Spleen (tissue), 11 donors: ENCODE data around the gene ZNF3. TPM values are rescaled to one million over a fixed set of nuclear protein-coding genes. Genes with fewer than 3 reads are reported as not detected.
A peak's percentile ranks its signal among the peaks of the same experiment; 100 is the strongest.

Source experiments
- DNase-seq: peaks from one replicate; pipeline ENCODE4 v3.0.0-alpha.2; 2020
- H3K27ac ChIP-seq, 8 donors: fragments of 200-600 bp; sonication (generic) in 7 of 8; 1 replicate in 4 of 8; 2 replicates in 4 of 8; pipeline versions ENCODE4 v1.5.0 to v1.8.0; 2016 to 2021; ENCODE audit warnings: inconsistent platforms in 4 of 8, mild to moderate bottlenecking in 4 of 8, moderate library complexity in 1 of 8
- H3K27me3 ChIP-seq, 7 donors: fragments of 200-600 bp; sonication (generic) in 6 of 7; replicated peaks in 1 of 7; 1 replicate in 4 of 7; 2 replicates in 3 of 7; pipeline versions ENCODE4 v1.5.0 to v1.8.0; 2016 to 2021; ENCODE audit warnings: inconsistent platforms in 3 of 7, mild to moderate bottlenecking in 1 of 7
- H3K36me3 ChIP-seq, 6 donors: fragments of 200-600 bp; sonication (generic) in 5 of 6; 1 replicate in 4 of 6; 2 replicates in 2 of 6; pipeline versions ENCODE4 v1.5.0 to v1.8.0; 2016 to 2021; ENCODE audit warnings: inconsistent platforms in 2 of 6
- H3K4me1 ChIP-seq, 6 donors: fragments of 200-600 bp; sonication (generic) in 5 of 6; 1 replicate in 3 of 6; 2 replicates in 3 of 6; pipeline versions ENCODE4 v1.5.0 to v1.8.0; 2016 to 2021; ENCODE audit warnings: inconsistent platforms in 3 of 6
- H3K4me3 ChIP-seq, 8 donors: fragments of 200-600 bp; sonication (generic) in 7 of 8; 1 replicate in 4 of 8; 2 replicates in 4 of 8; pipeline versions ENCODE4 v1.5.0 to v1.8.0; 2016 to 2021; ENCODE audit warnings: inconsistent platforms in 4 of 8, mild to moderate bottlenecking in 4 of 8, moderate library complexity in 2 of 8
- H3K9me3 ChIP-seq, 8 donors: fragments of 200-600 bp; sonication (generic) in 7 of 8; 1 replicate in 4 of 8; 2 replicates in 4 of 8; pipeline versions ENCODE4 v1.5.0 to v1.8.0; 2016 to 2021; ENCODE audit warnings: inconsistent platforms in 4 of 8
- CTCF ChIP-seq, 11 experiments: fragments of 200-600 bp in 7 of 11; fragments of 450-650 bp in 4 of 11; sonication (generic) in 4 of 11; IDR thresholded peaks in 8 of 11; conservative IDR thresholded peaks in 3 of 11; 1 replicate in 7 of 11; 2 replicates in 4 of 11; pipeline versions ENCODE4 v1.4.0 to v1.8.0; 2016 to 2021; ENCODE audit warnings: antibody characterized with exemption in 11 of 11, inconsistent platforms in 4 of 11, mild to moderate bottlenecking in 1 of 11
- POLR2A ChIP-seq, 3 donors: fragments of 450-650 bp; IDR thresholded peaks; one replicate each; pipeline ENCODE4 v1.5.1; 2017; ENCODE audit warnings: antibody characterized with exemption in 3 of 3, mild to moderate bottlenecking in 1 of 3
- POLR2AphosphoS5 ChIP-seq, 3 donors: sonication (generic); formaldehyde crosslinking; IDR thresholded peaks; one replicate each; pipeline ENCODE4 v1.5.1; 2017; ENCODE audit warnings: antibody characterized with exemption in 3 of 3
- WGBS, 5 donors: extraction: QIAGEN DNeasy Blood & Tissue Kit in 3 of 5; methylation state at CpG; one replicate each; pipeline versions ENCODE4 v1.1.5 to v1.1.7; 2013 to 2018; 5-methylcytosine and 5-hydroxymethylcytosine counted together
- intact Hi-C: fragments of 100-400 bp; cut with DNase I; formaldehyde crosslinking; loops from one replicate; pipeline ENCODE4 v1.15.0; 2023; ENCODE audit warnings: low total_unique reads
- polyA plus RNA-seq, 3 donors: library from polyadenylated mRNA; stranded (reverse); fragments of 200-250 nt; gene quantifications; one replicate each; pipeline ENCODE4 v1.2.1, GENCODE V29; 2013
- total RNA-seq, 7 donors: library from RNA; depleted of rRNA in 3 of 7; stranded (reverse); fragments of >200 nt in 3 of 7; fragmentation: NEBNext Ultra II Directional in 4 of 7; extraction: Animal tissue kit (Norgen Biotek cat#: 25700) in 4 of 7; gene quantifications; one replicate each; pipeline versions ENCODE4 v1.1.0 to v1.2.1, GENCODE V29; 2016 to 2021
- donor health status: healthy with polysubstance abuse.
- donor health status: DM: no; HTN: no; CAD: no; lungs with moderate emphysema.
- donor health status: DM: no; HTN: no; CAD: no.
- donor health status: Bipolar disorder and iron deficiency.
- donor health status: healthy.
- donor health status: DM: no; HTN: no; CAD: no.
- donor health status: DM: yes; HTN: yes; CAD: no.

Gene ZNF3
- total and polyA plus RNA-seq, 10 donors, result 11.0 to 34.0 (median 27.9) TPM

- Histone ChIP-seq H3K4me3 (peak overlapping the region; percentile 64 to 89 (median 83)), H3K9me3 (no peaks in the 10 kb centered on the region), H3K27ac (peak overlapping the region; percentile 91 to 99 (median 96)), H3K4me1 (peaks cover 25 to 75% (median 50%) of the 10 kb centered on the region in 6 donors), H3K27me3 (no peaks in the 10 kb centered on the region), H3K36me3 (peaks cover 0 to 19% (median 0%) of the 10 kb centered on the region in 6 donors)
- 3 to 5% (median 5%) methylated on average over 27 to 37 of the region's 37 CpGs for WGBS, 5 donors
- TF ChIP-seq POLR2AphosphoS5 (IDR thresholded peaks at IDR 0.05) (no peak), POLR2A (IDR thresholded peaks at IDR 0.05) (no peak), CTCF (IDR thresholded peaks at IDR 0.05 in 8 of 11, conservative IDR thresholded peaks at IDR 0.05 in 3 of 11) (no peak)
- DNase-seq, result no peak
- intact Hi-C loops, result loop anchor here (5.0 kb wide), 1 partner anchor 46 kb away; the partner anchor contains the start of gene ZNF3
Observed at GRCh38 chr7:100127866-100128636, 46.5 kb upstream of the ZNF3 start.

GRCh38 chr7:100126931-100127865 is 45.7 kb upstream of the ZNF3 start, which contains the start of gene MBLAC1:
Gene MBLAC1 (plus strand): TSS chr7:100126967. CDS start chr7:100127396, 429 bp downstream.
- Histone ChIP-seq H3K27me3 (no peaks in the 10 kb centered on the region), H3K9me3 (no peaks in the 10 kb centered on the region), H3K36me3 (peaks cover 0 to 28% (median 0%) of the 10 kb centered on the region in 6 donors), H3K27ac (peak within 1 kb of the TSS; percentile 91 to 99 (median 96)), H3K4me1 (peaks cover 25 to 76% (median 53%) of the 10 kb centered on the region in 6 donors), H3K4me3 (peak within 1 kb of the TSS; percentile 64 to 89 (median 83))
- intact Hi-C loops, result loop anchor here (5.0 kb wide), 1 partner anchor 45 kb away; the partner anchor contains the start of gene ZNF3
- DNase-seq, result peak; percentile 96
- TF ChIP-seq POLR2AphosphoS5 (IDR thresholded peaks at IDR 0.05) (peak; percentile 86 to 94 (median 91)), POLR2A (IDR thresholded peaks at IDR 0.05) (peak in 1 of 3 donors; percentile 45), CTCF (IDR thresholded peaks at IDR 0.05 in 8 of 11, conservative IDR thresholded peaks at IDR 0.05 in 3 of 11) (peak in 1 of 11 experiments; percentile 5)
- 0 to 1% (median 0%) methylated on average over 34 to 85 of the region's 85 CpGs for WGBS, 5 donors

- Histone ChIP-seq H3K9me3 (no peaks in the 10 kb centered on the region), H3K36me3 (peaks cover 0 to 29% (median 0%) of the 10 kb centered on the region in 6 donors), H3K4me1 (peaks cover 25 to 76% (median 52%) of the 10 kb centered on the region in 6 donors), H3K4me3 (peak overlapping the region; percentile 64 to 89 (median 83)), H3K27me3 (no peaks in the 10 kb centered on the region), H3K27ac (peak overlapping the region; percentile 91 to 99 (median 96))
- 12 to 16% (median 15%) methylated on average over 29 of the region's 29 CpGs for WGBS, 5 donors
- no peak for DNase-seq
- no peak for TF ChIP-seq CTCF (IDR thresholded peaks at IDR 0.05 in 8 of 11, conservative IDR thresholded peaks at IDR 0.05 in 3 of 11)
- no peak for TF ChIP-seq POLR2AphosphoS5 (IDR thresholded peaks at IDR 0.05)
- TF ChIP-seq POLR2A (IDR thresholded peaks at IDR 0.05), result no peak
- intact Hi-C loops, result loop anchor here (5.0 kb wide), 1 partner anchor 44 kb away; the partner anchor contains the start of gene ZNF3
Observed at GRCh38 chr7:100126239-100126930, 44.9 kb upstream of the ZNF3 start.
